Liver (tissue), 3 donors: ENCODE results near the gene CASZ1.

Source experiments
- HNF4G ChIP-seq: IDR thresholded peaks from 2 replicates; pipeline ENCODE4 v1.6.1; 2016; ENCODE audit warnings: antibody characterized with exemption
- TAF1 ChIP-seq: conservative IDR thresholded peaks from 2 replicates; pipeline ENCODE4 v1.6.1; 2016; ENCODE audit warnings: antibody characterized with exemption, mild to moderate bottlenecking
- TF ChIP-seq, protein P1 (sequence below): fragments of 150-350 bp; IDR thresholded peaks from 2 replicates; pipeline ENCODE4 v1.5.1; 2017; ENCODE audit warnings: improper control_type of control experiment, low read depth, low read length; ENCODE audit not compliant: missing input control
- TF ChIP-seq, protein P2 (sequence below): IDR thresholded peaks from 2 replicates; pipeline ENCODE4 v1.6.1; 2016; ENCODE audit warnings: antibody characterized with exemption
- TF ChIP-seq, protein P3 (sequence below): IDR thresholded peaks from 2 replicates; pipeline ENCODE4 v1.6.1; 2016; ENCODE audit warnings: antibody characterized with exemption
- donor health status: healthy.
- donor health status: healthy.

DNA sequence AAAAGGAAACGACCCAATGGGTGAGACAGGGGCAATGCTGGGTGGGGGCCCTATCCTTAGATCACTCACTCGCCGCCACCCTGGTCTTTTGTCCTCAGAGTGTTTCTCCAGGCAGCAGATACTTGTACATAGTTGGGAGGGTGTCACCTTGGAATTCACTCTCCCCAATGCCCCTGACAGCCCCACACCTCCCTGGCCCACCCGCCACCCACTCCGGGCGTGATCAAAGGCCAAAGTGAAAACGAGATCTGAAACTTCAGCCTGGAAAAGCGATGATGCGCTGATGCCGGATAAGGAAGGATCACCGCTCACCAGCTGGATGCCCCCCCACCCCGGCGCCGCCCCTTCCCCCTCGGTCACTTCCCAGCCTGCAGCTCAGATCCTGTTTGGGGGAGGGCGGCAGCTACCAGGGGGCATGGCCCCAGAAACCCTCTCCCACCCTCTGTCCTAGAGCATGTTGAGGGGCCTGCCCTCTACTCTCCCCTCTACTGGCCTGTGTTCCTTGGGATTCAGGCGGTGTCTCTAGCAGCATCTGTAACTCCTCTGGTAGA is 33.6 kb upstream of the CASZ1 start:
- TF ChIP-seq, protein P1, sequence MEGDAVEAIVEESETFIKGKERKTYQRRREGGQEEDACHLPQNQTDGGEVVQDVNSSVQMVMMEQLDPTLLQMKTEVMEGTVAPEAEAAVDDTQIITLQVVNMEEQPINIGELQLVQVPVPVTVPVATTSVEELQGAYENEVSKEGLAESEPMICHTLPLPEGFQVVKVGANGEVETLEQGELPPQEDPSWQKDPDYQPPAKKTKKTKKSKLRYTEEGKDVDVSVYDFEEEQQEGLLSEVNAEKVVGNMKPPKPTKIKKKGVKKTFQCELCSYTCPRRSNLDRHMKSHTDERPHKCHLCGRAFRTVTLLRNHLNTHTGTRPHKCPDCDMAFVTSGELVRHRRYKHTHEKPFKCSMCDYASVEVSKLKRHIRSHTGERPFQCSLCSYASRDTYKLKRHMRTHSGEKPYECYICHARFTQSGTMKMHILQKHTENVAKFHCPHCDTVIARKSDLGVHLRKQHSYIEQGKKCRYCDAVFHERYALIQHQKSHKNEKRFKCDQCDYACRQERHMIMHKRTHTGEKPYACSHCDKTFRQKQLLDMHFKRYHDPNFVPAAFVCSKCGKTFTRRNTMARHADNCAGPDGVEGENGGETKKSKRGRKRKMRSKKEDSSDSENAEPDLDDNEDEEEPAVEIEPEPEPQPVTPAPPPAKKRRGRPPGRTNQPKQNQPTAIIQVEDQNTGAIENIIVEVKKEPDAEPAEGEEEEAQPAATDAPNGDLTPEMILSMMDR = no peak
- TF ChIP-seq TAF1 (no peak), HNF4G (no peak)
- TF ChIP-seq, protein P2, sequence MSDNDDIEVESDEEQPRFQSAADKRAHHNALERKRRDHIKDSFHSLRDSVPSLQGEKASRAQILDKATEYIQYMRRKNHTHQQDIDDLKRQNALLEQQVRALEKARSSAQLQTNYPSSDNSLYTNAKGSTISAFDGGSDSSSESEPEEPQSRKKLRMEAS = no peak
- TF ChIP-seq, protein P3, sequence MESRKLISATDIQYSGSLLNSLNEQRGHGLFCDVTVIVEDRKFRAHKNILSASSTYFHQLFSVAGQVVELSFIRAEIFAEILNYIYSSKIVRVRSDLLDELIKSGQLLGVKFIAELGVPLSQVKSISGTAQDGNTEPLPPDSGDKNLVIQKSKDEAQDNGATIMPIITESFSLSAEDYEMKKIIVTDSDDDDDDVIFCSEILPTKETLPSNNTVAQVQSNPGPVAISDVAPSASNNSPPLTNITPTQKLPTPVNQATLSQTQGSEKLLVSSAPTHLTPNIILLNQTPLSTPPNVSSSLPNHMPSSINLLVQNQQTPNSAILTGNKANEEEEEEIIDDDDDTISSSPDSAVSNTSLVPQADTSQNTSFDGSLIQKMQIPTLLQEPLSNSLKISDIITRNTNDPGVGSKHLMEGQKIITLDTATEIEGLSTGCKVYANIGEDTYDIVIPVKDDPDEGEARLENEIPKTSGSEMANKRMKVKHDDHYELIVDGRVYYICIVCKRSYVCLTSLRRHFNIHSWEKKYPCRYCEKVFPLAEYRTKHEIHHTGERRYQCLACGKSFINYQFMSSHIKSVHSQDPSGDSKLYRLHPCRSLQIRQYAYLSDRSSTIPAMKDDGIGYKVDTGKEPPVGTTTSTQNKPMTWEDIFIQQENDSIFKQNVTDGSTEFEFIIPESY = no peak
